Measurements from ENCODE around the gene KRT74. TPM values are rescaled to one million over a fixed set of nuclear protein-coding genes. Genes with fewer than 3 reads are reported as not detected.

Gene KRT74
- total RNA-seq, 1 experiment from 2014 or later = not detected

Other genes with a start within 250 kb of the KRT74 start
- not detected in 2 replicates for gene KRT85, start 206.4 kb downstream of the KRT74 start, total RNA-seq (2014; rRNA removed; shearing (Covaris generic))
- not detected in 2 replicates for gene KRT84, start 188.2 kb downstream of the KRT74 start, total RNA-seq (2014; rRNA removed; shearing (Covaris generic))
- not detected in 2 replicates for gene KRT82, start 167.5 kb downstream of the KRT74 start, total RNA-seq (2014; rRNA removed; shearing (Covaris generic))
- gene KRT75, start 139.5 kb downstream of the KRT74 start, total RNA-seq (2014; rRNA removed; shearing (Covaris generic)) = not detected in 2 replicates
- gene KRT6B, start 121.7 kb downstream of the KRT74 start, total RNA-seq (2014; rRNA removed; shearing (Covaris generic)) = not detected in 2 replicates
- gene KRT6C, start 100.0 kb downstream of the KRT74 start, total RNA-seq (2014; rRNA removed; shearing (Covaris generic)) = not detected in 2 replicates
- not detected in 2 replicates for gene KRT6A, start 80.6 kb downstream of the KRT74 start, total RNA-seq (2014; rRNA removed; shearing (Covaris generic))
- gene KRT5, start 53.4 kb downstream of the KRT74 start, total RNA-seq (2014; rRNA removed; shearing (Covaris generic)) = not detected in 2 replicates
- gene KRT71, start 20.7 kb downstream of the KRT74 start, total RNA-seq (2014; rRNA removed; shearing (Covaris generic)) = not detected in 2 replicates
- not detected in 2 replicates for gene KRT72, start 27.6 kb upstream of the KRT74 start, total RNA-seq (2014; rRNA removed; shearing (Covaris generic))
- not detected in 2 replicates for gene KRT73, start 44.7 kb upstream of the KRT74 start, total RNA-seq (2014; rRNA removed; shearing (Covaris generic))
- not detected in 2 replicates for gene KRT2, start 78.4 kb upstream of the KRT74 start, total RNA-seq (2014; rRNA removed; shearing (Covaris generic))
- gene KRT1, start 106.6 kb upstream of the KRT74 start, total RNA-seq (2014; rRNA removed; shearing (Covaris generic)) = 1.00 TPM in 1 of 2 replicates, not detected in the other
- gene KRT77, start 129.7 kb upstream of the KRT74 start, total RNA-seq (2014; rRNA removed; shearing (Covaris generic)) = not detected in 2 replicates
- 0.21 TPM in 1 of 2 replicates, not detected in the other for gene KRT76, start 203.5 kb upstream of the KRT74 start, total RNA-seq (2014; rRNA removed; shearing (Covaris generic))
- 0.08 TPM in 1 of 2 replicates, not detected in the other for gene KRT3, start 222.3 kb upstream of the KRT74 start, total RNA-seq (2014; rRNA removed; shearing (Covaris generic))
- not detected in 2 replicates for gene KRT4, start 240.3 kb upstream of the KRT74 start, total RNA-seq (2014; rRNA removed; shearing (Covaris generic))

All from SJSA1 (cell line).